ENCODE results near the gene CT45A9.
"Not testable (repeated sequence)": the region's sequence is repeated elsewhere in the genome, so short reads cannot be mapped to it uniquely, and the experiment has no call there.

Gene CT45A9

GRCh38 chrX:135871712-135872111 lies at the start of gene CT45A9:
TSS of gene CT45A9 (minus strand) at chrX:135871812. CDS start at chrX:135868061, 3,751 bp downstream.
- not testable (repeated sequence) for DNase-seq

GRCh38 chrX:135920516-135920915 lies 48.9 kb upstream of the CT45A9 start:
- DNase-seq: not testable (repeated sequence)

- no peak for DNase-seq
These were observed 42.8 kb upstream of the CT45A9 start for GRCh38 chrX:135914404-135914803.

GRCh38 chrX:135910251-135910650 lies 38.6 kb upstream of the CT45A9 start:
- no peak for DNase-seq

- no peak for DNase-seq
These were observed 21.7 kb upstream of the CT45A9 start, which contains the start of the genes CT45A10 and SAGE1 for GRCh38 chrX:135893294-135893817. TSS of gene CT45A10 (minus strand) at chrX:135893444. CDS start at chrX:135885344, 8,100 bp downstream. TSS of gene SAGE1 (plus strand) at chrX:135893716. CDS start at chrX:135896243, 2,527 bp downstream.

GRCh38 chrX:135892781-135893180 lies 21.2 kb upstream of the CT45A9 start:
- no peak for DNase-seq

GRCh38 chrX:135890087-135890585 lies 18.5 kb upstream of the CT45A9 start:
- DNase-seq: no peak

GRCh38 chrX:135888976-135889375 lies 17.4 kb upstream of the CT45A9 start:
- not testable (repeated sequence) for DNase-seq

- not testable (repeated sequence) for DNase-seq
These were observed 16.6 kb upstream of the CT45A9 start for GRCh38 chrX:135888230-135888629.

GRCh38 chrX:135882741-135883140 lies 11.1 kb upstream of the CT45A9 start:
- DNase-seq: not testable (repeated sequence)

GRCh38 chrX:135854438-135854837 lies 17.2 kb downstream of the CT45A9 start, which contains the start of gene CT45A8:
TSS of gene CT45A8 (minus strand) at chrX:135854538. CDS start at chrX:135850783, 3,755 bp downstream.
- not testable (repeated sequence) for DNase-seq

GRCh38 chrX:135837180-135837579 lies 34.4 kb downstream of the CT45A9 start, which contains the start of gene CT45A7:
TSS of gene CT45A7 (minus strand) at chrX:135837280. CDS start at chrX:135833533, 3,747 bp downstream.
- DNase-seq: not testable (repeated sequence)

GRCh38 chrX:135819912-135820311 lies 51.7 kb downstream of the CT45A9 start, which contains the start of gene CT45A2:
TSS of gene CT45A2 (minus strand) at chrX:135820012. CDS start at chrX:135816265, 3,747 bp downstream.
- DNase-seq: not testable (repeated sequence)

Data from NCI-H2081 (cell line).